GM10266 (cell line): ENCODE results near the gene NFE2L3.
"Not testable (repeated sequence)": the region's sequence is repeated elsewhere in the genome, so short reads cannot be mapped to it uniquely, and the experiment has no call there.

Experiments used
- DNase-seq: peaks from one replicate; pipeline ENCODE4 v3.0.0; 2012; ENCODE audit errors: extremely low spot score
- TF ChIP-seq, protein P1 (sequence below): IDR thresholded peaks from 2 replicates; pipeline ENCODE4 v1.5.1; 2012; ENCODE audit warnings: mild to moderate bottlenecking, low read depth; ENCODE audit not compliant: control insufficient read depth, insufficient read depth; ENCODE audit errors: missing control alignments

Gene NFE2L3

DNA sequence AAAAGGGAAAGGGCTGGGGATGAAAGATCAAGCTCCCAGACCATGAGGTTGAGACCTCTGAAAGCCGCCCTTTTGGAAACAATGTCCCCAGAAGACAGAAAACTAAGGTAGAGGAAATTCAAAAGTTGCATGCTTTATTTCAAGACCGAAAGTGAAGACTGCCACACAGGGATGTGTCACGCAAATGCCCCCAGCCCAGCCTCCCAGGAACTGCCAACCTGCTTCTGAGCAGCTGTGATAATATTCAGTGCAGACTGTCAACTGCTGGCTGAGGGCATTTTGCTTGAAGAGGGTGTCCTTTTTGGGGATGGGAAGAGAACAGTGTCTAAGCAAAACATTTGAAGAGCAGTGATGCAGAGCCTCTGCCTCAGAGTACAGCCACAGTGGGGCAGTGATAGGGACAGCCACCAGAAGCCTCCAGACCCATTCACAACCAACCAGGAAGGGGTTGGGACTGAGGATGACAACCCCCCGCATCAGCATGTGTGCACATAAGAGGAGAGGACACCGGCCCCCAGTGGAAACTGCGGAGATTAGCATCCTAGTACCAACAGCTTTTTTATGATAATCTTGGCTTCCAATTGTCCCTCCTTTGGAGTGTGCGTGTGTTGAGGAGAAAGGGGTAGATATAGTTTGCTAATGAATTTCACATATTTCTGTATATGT lies 34.7 kb upstream of the NFE2L3 start:
- DNase-seq, result no peak

DNA sequence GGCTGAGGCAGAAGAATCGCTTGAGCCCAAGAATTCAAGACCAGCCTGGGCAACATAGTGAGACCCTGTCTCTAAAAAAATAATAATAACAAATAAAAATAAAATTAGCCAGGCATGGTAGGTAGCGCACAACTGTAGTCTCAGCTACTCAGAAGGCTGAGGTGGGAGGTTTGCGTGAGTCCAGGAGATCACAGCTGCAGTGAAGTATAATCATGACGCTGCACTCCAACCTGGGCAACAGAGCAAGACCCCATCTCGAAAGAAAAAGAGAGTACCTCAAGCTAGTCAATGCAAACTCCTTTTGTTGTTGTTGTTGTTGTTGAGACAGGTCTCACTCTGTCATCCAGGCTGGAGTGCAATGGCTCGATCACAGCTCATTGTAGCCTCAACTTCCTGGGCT lies 34.0 kb upstream of the NFE2L3 start:
- TF ChIP-seq, protein P1, sequence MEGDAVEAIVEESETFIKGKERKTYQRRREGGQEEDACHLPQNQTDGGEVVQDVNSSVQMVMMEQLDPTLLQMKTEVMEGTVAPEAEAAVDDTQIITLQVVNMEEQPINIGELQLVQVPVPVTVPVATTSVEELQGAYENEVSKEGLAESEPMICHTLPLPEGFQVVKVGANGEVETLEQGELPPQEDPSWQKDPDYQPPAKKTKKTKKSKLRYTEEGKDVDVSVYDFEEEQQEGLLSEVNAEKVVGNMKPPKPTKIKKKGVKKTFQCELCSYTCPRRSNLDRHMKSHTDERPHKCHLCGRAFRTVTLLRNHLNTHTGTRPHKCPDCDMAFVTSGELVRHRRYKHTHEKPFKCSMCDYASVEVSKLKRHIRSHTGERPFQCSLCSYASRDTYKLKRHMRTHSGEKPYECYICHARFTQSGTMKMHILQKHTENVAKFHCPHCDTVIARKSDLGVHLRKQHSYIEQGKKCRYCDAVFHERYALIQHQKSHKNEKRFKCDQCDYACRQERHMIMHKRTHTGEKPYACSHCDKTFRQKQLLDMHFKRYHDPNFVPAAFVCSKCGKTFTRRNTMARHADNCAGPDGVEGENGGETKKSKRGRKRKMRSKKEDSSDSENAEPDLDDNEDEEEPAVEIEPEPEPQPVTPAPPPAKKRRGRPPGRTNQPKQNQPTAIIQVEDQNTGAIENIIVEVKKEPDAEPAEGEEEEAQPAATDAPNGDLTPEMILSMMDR, result no peak
- no peak for DNase-seq

More for the DNA sequence above, 34.7 kb upstream of the NFE2L3 start:
- TF ChIP-seq, protein P1, result no peak

DNA sequence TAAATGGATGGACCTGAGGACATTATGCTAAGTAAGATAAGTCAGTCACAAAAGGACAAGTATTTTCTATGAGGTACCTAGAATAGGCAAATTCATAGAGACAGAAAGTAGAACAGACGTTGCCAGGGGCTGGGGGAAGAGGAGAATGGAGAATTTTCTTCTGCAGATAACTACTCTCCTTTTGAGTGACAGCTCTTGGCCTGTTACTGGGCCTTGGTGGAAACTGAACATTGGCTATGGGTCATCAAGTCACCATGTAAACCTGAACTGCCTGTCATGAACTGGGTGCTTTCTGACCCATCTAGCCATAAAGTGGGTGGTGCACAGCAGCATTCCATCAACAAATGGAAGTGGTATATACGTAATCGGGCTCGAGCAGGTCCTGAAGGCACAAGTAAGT lies 29.3 kb upstream of the NFE2L3 start:
- no peak for DNase-seq
- TF ChIP-seq, protein P1, result no peak

DNA sequence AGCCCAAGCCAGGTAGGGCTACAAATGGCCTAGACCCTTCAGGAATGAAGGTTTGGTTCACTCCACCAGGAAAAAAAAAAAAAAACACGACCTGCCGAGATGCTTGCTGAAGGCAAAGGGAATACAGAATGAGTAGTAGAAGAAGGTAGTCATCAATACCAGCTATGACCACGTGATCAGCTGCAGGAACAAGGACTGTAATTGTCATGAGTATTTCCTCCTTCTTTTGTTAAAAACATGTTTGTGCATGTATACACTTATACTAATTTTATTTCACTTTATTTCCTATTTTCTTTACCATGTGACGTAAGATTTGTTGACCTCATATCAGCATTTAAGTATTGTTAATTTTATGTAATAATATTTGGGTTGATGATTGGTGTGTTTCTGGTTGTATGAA lies 27.2 kb upstream of the NFE2L3 start:
- not testable (repeated sequence) for DNase-seq

DNA sequence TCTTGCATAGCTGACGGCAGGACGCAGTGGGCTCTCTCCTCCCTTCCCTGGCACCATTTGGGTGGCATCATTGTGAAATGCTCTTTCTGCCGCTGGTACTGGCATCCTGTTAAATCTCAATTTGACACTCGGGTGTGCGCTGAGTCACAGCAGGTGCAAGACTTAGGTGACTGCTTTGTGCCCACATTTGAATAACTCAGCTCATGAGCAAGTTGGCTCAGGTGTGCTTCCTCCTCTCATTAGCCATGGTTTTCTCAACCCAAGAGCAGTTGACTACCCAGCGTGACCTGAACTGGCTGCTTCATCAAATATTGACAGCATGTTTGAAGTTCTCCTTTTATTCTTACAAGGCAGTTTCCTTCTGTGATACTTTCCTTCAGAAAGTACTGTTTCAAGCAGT lies 24.6 kb upstream of the NFE2L3 start:
- TF ChIP-seq, protein P1, result no peak
- DNase-seq, result no peak

DNA sequence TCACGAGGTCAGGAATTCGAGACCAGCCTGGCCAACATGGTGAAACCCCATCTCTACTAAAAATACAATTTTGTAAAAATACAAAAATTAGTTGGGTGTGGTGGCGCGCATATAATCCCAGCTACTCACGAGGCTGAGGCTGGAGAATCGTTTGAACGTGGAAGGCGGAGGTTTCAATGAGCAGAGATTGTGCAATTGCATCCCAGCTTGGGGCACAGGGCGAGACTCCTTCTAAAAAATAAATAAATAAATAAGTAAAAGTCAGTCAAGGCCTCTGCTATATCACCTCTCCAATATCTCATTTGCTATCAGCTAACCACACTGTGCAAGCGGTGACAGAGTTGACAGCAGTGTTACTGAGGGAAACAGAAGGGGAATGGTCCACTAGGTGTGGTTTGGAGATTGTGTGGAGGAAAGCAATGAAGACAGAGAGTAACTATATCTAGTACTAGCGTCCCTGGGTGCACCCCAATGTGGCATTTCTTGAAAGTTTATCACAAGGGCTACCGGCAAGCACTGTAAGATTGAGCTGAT lies 20.9 kb upstream of the NFE2L3 start:
- TF ChIP-seq, protein P1, result no peak
- DNase-seq, result no peak

DNA sequence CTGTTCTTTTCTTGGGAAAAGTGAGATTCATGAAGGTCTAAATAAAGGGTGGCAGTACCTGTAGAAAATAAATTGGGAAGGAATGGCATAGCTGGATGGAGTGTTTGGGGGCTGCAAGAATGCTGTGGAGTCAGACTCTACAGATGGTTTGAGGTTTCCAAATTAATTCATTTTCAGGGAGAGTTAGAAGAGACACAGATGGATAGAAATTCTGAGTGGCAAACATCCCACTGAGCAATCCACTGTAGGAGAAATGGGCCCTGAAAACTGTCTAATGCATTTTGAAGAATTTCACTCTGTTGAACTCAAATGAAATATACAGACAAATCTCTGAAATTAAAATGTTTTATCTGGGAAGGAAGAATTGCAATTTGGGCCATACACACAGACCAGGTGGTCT lies 16.9 kb upstream of the NFE2L3 start:
- TF ChIP-seq, protein P1, result no peak

More for the DNA sequence above, 16.9 kb upstream of the NFE2L3 start:
- no peak for DNase-seq
